GM23338 (cell line): ENCODE measurements around the gene TPM3. TPM values are rescaled to one million over a fixed set of nuclear protein-coding genes. Genes with fewer than 3 reads are reported as not detected.

Experiments used
- ATAC-seq: fragments of 200-7000 bp; cut with Tn5 transposase; 3 replicates; pipeline ENCODE4 v1.9.1; 2020
- DNase-seq: peaks from one replicate; pipeline ENCODE4 v3.0.0-alpha.2; 2015; ENCODE audit warnings: low spot score
- H2AFZ ChIP-seq: fragments of 200-600 bp; sonication (generic); 2 replicates; pipeline ENCODE4 v1.8.0; 2016; ENCODE audit warnings: antibody characterized with exemption, mild to moderate bottlenecking, moderate library complexity
- H3F3A ChIP-seq: fragments of 200-600 bp; sonication (generic); replicated peaks from 2 replicates; pipeline ENCODE4 v1.8.0; 2017; ENCODE audit warnings: antibody characterized with exemption, mixed run types, low read depth
- H3K27ac ChIP-seq: fragments of 200-600 bp; sonication (generic); 2 replicates; pipeline ENCODE4 v1.6.1; 2016; ENCODE audit warnings: low read depth
- H3K27me3 ChIP-seq: fragments of 200-600 bp; sonication (generic); 2 replicates; pipeline ENCODE4 v1.8.0; 2016; ENCODE audit warnings: mild to moderate bottlenecking, mixed run types, moderate library complexity; ENCODE audit not compliant: insufficient read depth
- H3K36me3 ChIP-seq: fragments of 200-600 bp; sonication (generic); 2 replicates; pipeline ENCODE4 v1.8.0; 2016; ENCODE audit warnings: mild to moderate bottlenecking; ENCODE audit not compliant: insufficient read depth
- H3K4me1 ChIP-seq: fragments of 200-600 bp; sonication (generic); 2 replicates; pipeline ENCODE4 v1.8.0; 2016; ENCODE audit warnings: mild to moderate bottlenecking, moderate library complexity; ENCODE audit not compliant: insufficient read depth
- H3K4me2 ChIP-seq: fragments of 200-600 bp; sonication (generic); 2 replicates; pipeline ENCODE4 v1.7.1; 2017; ENCODE audit warnings: mixed run types
- H3K4me3 ChIP-seq: fragments of 200-600 bp; sonication (generic); 2 replicates; pipeline ENCODE4 v1.6.1; 2016; ENCODE audit warnings: mixed run types
- H3K79me2 ChIP-seq: fragments of 200-600 bp; sonication (generic); replicated peaks from 2 replicates; pipeline ENCODE4 v1.8.0; 2017; ENCODE audit warnings: mild to moderate bottlenecking; ENCODE audit not compliant: insufficient read depth
- H3K9me2 ChIP-seq: fragments of 200-600 bp; sonication (generic); 2 replicates; pipeline ENCODE4 v1.8.0; 2017; ENCODE audit not compliant: insufficient read depth
- H4K20me1 ChIP-seq: fragments of 200-600 bp; sonication (generic); replicated peaks from 2 replicates; pipeline ENCODE4 v1.8.0; 2017; ENCODE audit warnings: mild to moderate bottlenecking; ENCODE audit not compliant: insufficient read depth
- H3K27ac Mint-ChIP-seq: 2 replicates; pipeline ENCODE4 v1.8.0; 2020; ENCODE audit warnings: inconsistent platforms, mild to moderate bottlenecking, moderate library complexity, mixed read lengths
- H3K27me3 Mint-ChIP-seq: 3 replicates; pipeline ENCODE4 v1.8.0; 2022; ENCODE audit warnings: low read depth, mild to moderate bottlenecking, moderate library complexity, mixed read lengths, inconsistent platforms; ENCODE audit not compliant: insufficient read depth, poor library complexity
- H3K36me3 Mint-ChIP-seq: 3 replicates; pipeline ENCODE4 v1.8.0; 2021; ENCODE audit warnings: low read depth, mild to moderate bottlenecking, inconsistent platforms, moderate library complexity, mixed read lengths
- H3K4me1 Mint-ChIP-seq: 3 replicates; pipeline ENCODE4 v1.8.0; 2020; ENCODE audit warnings: mild to moderate bottlenecking, inconsistent platforms, mixed read lengths
- H3K4me3 Mint-ChIP-seq: 3 replicates; pipeline ENCODE4 v1.8.0; 2021; ENCODE audit warnings: moderate library complexity, mild to moderate bottlenecking, inconsistent platforms, mixed read lengths
- H3K9me3 Mint-ChIP-seq: 3 replicates; pipeline ENCODE4 v1.8.0; 2020; ENCODE audit warnings: moderate library complexity, mild to moderate bottlenecking, inconsistent platforms, mixed read lengths
- CREB1 ChIP-seq: fragments of 250-450 bp; sonication (Bioruptor Pico); IDR thresholded peaks from 2 replicates; pipeline ENCODE4 v1.5.0; 2020; ENCODE audit warnings: low read depth, mild to moderate bottlenecking, moderate library complexity
- CTCF ChIP-seq, 2 experiments: fragments of 200-600 bp in 1 of 2; sonication (generic) in 1 of 2; conservative IDR thresholded peaks; 2 replicates each; pipeline versions ENCODE4 v1.5.1 to v1.6.1; 2016 to 2017; ENCODE audit warnings: antibody characterized with exemption in 2 of 2, low read depth in 2 of 2, mild to moderate bottlenecking in 2 of 2, moderate library complexity in 1 of 2
- EZH2phosphoT487 ChIP-seq: fragments of 200-600 bp; sonication (generic); IDR thresholded peaks from one replicate; pipeline ENCODE4 v1.8.1; 2018; ENCODE audit warnings: antibody characterized with exemption; ENCODE audit not compliant: unreplicated experiment
- JUNB ChIP-seq: IDR thresholded peaks from one replicate; pipeline ENCODE4 v1.6.1; 2016; ENCODE audit warnings: antibody characterized with exemption; ENCODE audit not compliant: unreplicated experiment
- POLR2AphosphoS5 ChIP-seq: IDR thresholded peaks from 2 replicates; pipeline ENCODE4 v1.6.1; 2016; ENCODE audit warnings: antibody characterized with exemption, low read depth
- REST ChIP-seq: IDR thresholded peaks from one replicate; pipeline ENCODE4 v1.6.1; 2018; ENCODE audit warnings: antibody characterized with exemption; ENCODE audit not compliant: unreplicated experiment
- STAT1 ChIP-seq: IDR thresholded peaks from one replicate; pipeline ENCODE4 v1.6.1; 2016; ENCODE audit warnings: antibody characterized with exemption; ENCODE audit not compliant: unreplicated experiment
- ZNF114 ChIP-seq: fragments of 250-450 bp; sonication (Bioruptor Pico); IDR thresholded peaks from 2 replicates; pipeline ENCODE4 v1.5.0; 2020; ENCODE audit warnings: mild to moderate bottlenecking, moderate library complexity
- ZNF331 ChIP-seq: fragments of 250-450 bp; sonication (Bioruptor Pico); IDR thresholded peaks from 2 replicates; pipeline ENCODE4 v1.5.0; 2020; ENCODE audit warnings: low read depth, mild to moderate bottlenecking, moderate library complexity
- ZNF462 ChIP-seq: fragments of 250-450 bp; sonication (Bioruptor Pico); IDR thresholded peaks from 2 replicates; pipeline ENCODE4 v1.5.0; 2020; ENCODE audit warnings: mild to moderate bottlenecking, moderate library complexity
- polyA plus RNA-seq: library from polyadenylated mRNA; unstranded; fragments of >200 nt; fragmentation: Nextera tagmentation; extraction: Ambion mirVana; gene quantifications from 2 replicates; pipeline ENCODE4 v1.2.1, GENCODE V29; 2016
- total RNA-seq: library from RNA; depleted of rRNA; stranded (reverse); fragments of >200 nt; shearing (Covaris generic); gene quantifications from 2 replicates; pipeline ENCODE4 v1.2.3, GENCODE V29; 2014

Gene TPM3
- total and polyA plus RNA-seq, 2 experiments from 2014 or later, result 544 to 747 TPM

GRCh38 chr1:154240294-154240833, 48.5 kb upstream of the TPM3 start:
- H3F3A ChIP-seq, result peaks cover 22% of the 10 kb centered on the region
- no peak overlapping the region for H3K4me3 Mint-ChIP-seq
- peaks cover 96% of the 10 kb centered on the region for H3K36me3 Mint-ChIP-seq
- no peak overlapping the region for H3K27ac ChIP-seq
- no peak overlapping the region for H3K4me3 ChIP-seq
- H3K4me1 Mint-ChIP-seq, result no peaks in the 10 kb centered on the region
- H3K27me3 Mint-ChIP-seq, result peaks cover 2% of the 10 kb centered on the region
- no peaks in the 10 kb centered on the region for H3K9me2 ChIP-seq
- TF ChIP-seq CREB1 (CRISPR knock-in tag) (no peak), ZNF462 (no peak), JUNB (no peak), REST (no peak), POLR2AphosphoS5 (no peak), CTCF (conservative IDR thresholded peaks at IDR 0.05; ENCODE audit: low read depth in 2 of 2) (no peak), EZH2phosphoT487 (no peak), STAT1 (no peak), ZNF114 (CRISPR knock-in tag) (no peak), ZNF331 (CRISPR knock-in tag) (no peak)
- no peaks in the 10 kb centered on the region for H3K27me3 ChIP-seq
- H3K79me2 ChIP-seq, result peaks cover 74% of the 10 kb centered on the region
- DNase-seq (no peak), ATAC-seq (no peak)
- no peak overlapping the region for H3K4me2 ChIP-seq
- peaks cover 90% of the 10 kb centered on the region for H3K36me3 ChIP-seq
- H3K9me3 Mint-ChIP-seq, result no peaks in the 10 kb centered on the region
- no peak overlapping the region for H2AFZ ChIP-seq
- no peaks in the 10 kb centered on the region for H3K4me1 ChIP-seq
- H4K20me1 ChIP-seq, result peaks cover 73% of the 10 kb centered on the region
- no peak overlapping the region for H3K27ac Mint-ChIP-seq
